ENCODE measurements around the gene APOD. TPM values are rescaled to one million over a fixed set of nuclear protein-coding genes. Genes with fewer than 3 reads are reported as not detected.
A peak's percentile ranks its signal among the peaks of the same experiment; 100 is the strongest.

APOD gene
- total RNA-seq, 2 experiments from 2014 or later, result not detected

- ATAC-seq (no peak), DNase-seq (no peak)
These were observed 35.2 kb downstream of the APOD start for GRCh38 chr3:195548501-195548900.

GRCh38 chr3:195548006-195548405, 35.7 kb downstream of the APOD start:
- CTCF ChIA-PET, result interaction anchor here (4.2 kb wide), 1 partner anchor 277 kb away, joined by 19 read pairs; the partner anchor contains the start of gene XXYLT1
- H3K4me3 Mint-ChIP-seq, result no peak overlapping the region
- H3K27me3 Mint-ChIP-seq, result no peaks in the 10 kb centered on the region
- intact Hi-C loops (cut with micrococcal nuclease), result no loop called here
- H3K4me1 Mint-ChIP-seq (ENCODE audit: low read depth), result peaks cover 81% of the 10 kb centered on the region
- H3K27ac Mint-ChIP-seq, result no peak overlapping the region
- POLR2A ChIA-PET, result interaction anchor here (0.9 kb wide), 1 partner anchor 8 kb away, joined by 3 read pairs; no protein-coding TSS in a partner anchor
- DNase-seq (no peak), ATAC-seq (no peak)
- no peaks in the 10 kb centered on the region for H3K36me3 Mint-ChIP-seq (ENCODE audit: low read depth)
- H3K9me3 Mint-ChIP-seq, result no peaks in the 10 kb centered on the region
- no peak for TF ChIP-seq CTCF (IDR thresholded peaks at IDR 0.05)

More at GRCh38 chr3:195548501-195548900, 35.2 kb downstream of the APOD start:
- H3K9me3 Mint-ChIP-seq, result no peaks in the 10 kb centered on the region
- H3K4me1 Mint-ChIP-seq (ENCODE audit: low read depth), result peaks cover 86% of the 10 kb centered on the region
- H3K36me3 Mint-ChIP-seq (ENCODE audit: low read depth), result no peaks in the 10 kb centered on the region
- no peaks in the 10 kb centered on the region for H3K27me3 Mint-ChIP-seq
- TF ChIP-seq CTCF (IDR thresholded peaks at IDR 0.05), result no peak
- POLR2A ChIA-PET, result interaction anchor here (0.7 to 0.9 kb wide), 2 partner anchors 9 to 15 kb away, joined by 3 read pairs; no protein-coding TSS in a partner anchor
- no peak overlapping the region for H3K4me3 Mint-ChIP-seq
- intact Hi-C loops (cut with micrococcal nuclease), result no loop called here
- CTCF ChIA-PET, result interaction anchor here (4.2 kb wide), 1 partner anchor 278 kb away, joined by 19 read pairs; the partner anchor contains the start of gene XXYLT1
- H3K27ac Mint-ChIP-seq, result peak overlapping the region; percentile 14

GRCh38 chr3:195546130-195546560, 37.6 kb downstream of the APOD start:
- peaks cover 7% of the 10 kb centered on the region for H3K36me3 Mint-ChIP-seq (ENCODE audit: low read depth)
- POLR2A ChIA-PET, result interaction anchor here (1.0 kb wide), 1 partner anchor 12 kb away, joined by 4 read pairs; no protein-coding TSS in a partner anchor

GRCh38 chr3:195544634-195545033, 39.1 kb downstream of the APOD start:
- ChIA-PET CTCF (interaction anchor here (0.8 to 3.0 kb wide), 4 partner anchors 8 to 273 kb away, joined by 3 to 21 read pairs (median 4); partner anchors contain the start of gene XXYLT1), POLR2A (interaction anchor here (1.0 kb wide), 1 partner anchor 273 kb away, joined by 3 read pairs; the partner anchor contains the start of gene XXYLT1)
- peak overlapping the region; percentile 83 for H3K4me3 Mint-ChIP-seq
- intact Hi-C loops (cut with micrococcal nuclease), result no loop called here
- H3K4me1 Mint-ChIP-seq (ENCODE audit: low read depth), result peaks cover 53% of the 10 kb centered on the region
- TF ChIP-seq CTCF (IDR thresholded peaks at IDR 0.05), result no peak
- ATAC-seq, result no peak
- peaks cover 15% of the 10 kb centered on the region for H3K36me3 Mint-ChIP-seq (ENCODE audit: low read depth)
- H3K9me3 Mint-ChIP-seq, result no peaks in the 10 kb centered on the region
- DNase-seq, result no peak
- H3K27ac Mint-ChIP-seq, result peak overlapping the region; percentile 89
- H3K27me3 Mint-ChIP-seq, result no peaks in the 10 kb centered on the region

More at GRCh38 chr3:195546130-195546560, 37.6 kb downstream of the APOD start:
- Mint-ChIP-seq H3K27ac (peak overlapping the region; percentile 86), H3K9me3 (no peaks in the 10 kb centered on the region), H3K4me3 (peak overlapping the region; percentile 16), H3K27me3 (no peaks in the 10 kb centered on the region), H3K4me1 (ENCODE audit: low read depth) (peaks cover 66% of the 10 kb centered on the region)
- intact Hi-C loops (cut with micrococcal nuclease), result no loop called here
- CTCF ChIA-PET, result interaction anchor here (0.6 to 1.2 kb wide), 5 partner anchors 8 to 875 kb away, joined by 3 to 7 read pairs (median 3); no protein-coding TSS in a partner anchor
- ATAC-seq, result no peak
- no peak for TF ChIP-seq CTCF (IDR thresholded peaks at IDR 0.05)
- DNase-seq, result peak; percentile 33

- POLR2A ChIA-PET, result interaction anchor here (1.0 kb wide), 1 partner anchor 273 kb away, joined by 3 read pairs; the partner anchor contains the start of gene XXYLT1
- Mint-ChIP-seq H3K36me3 (ENCODE audit: low read depth) (peaks cover 19% of the 10 kb centered on the region), H3K9me3 (no peaks in the 10 kb centered on the region), H3K4me3 (peak overlapping the region; percentile 83), H3K27me3 (no peaks in the 10 kb centered on the region), H3K4me1 (ENCODE audit: low read depth) (peaks cover 57% of the 10 kb centered on the region), H3K27ac (peak overlapping the region; percentile 89)
- ATAC-seq (no peak), DNase-seq (no peak)
- TF ChIP-seq CTCF (IDR thresholded peaks at IDR 0.05), result no peak
- intact Hi-C loops (cut with micrococcal nuclease), result no loop called here
- CTCF ChIA-PET, result interaction anchor here (0.8 to 3.0 kb wide), 4 partner anchors 8 to 273 kb away, joined by 3 to 21 read pairs (median 4); partner anchors contain the start of gene XXYLT1
These were observed 39.6 kb downstream of the APOD start for GRCh38 chr3:195544230-195544536.

Measured in activated CD8-positive, alpha-beta T cell treated with anti-CD3 and anti-CD28 coated beads for 36 hours (primary cell).